ENCODE results near the gene CHD5.

- TF ChIP-seq CTCF (IDR thresholded peaks at IDR 0.05) (no peak), POLR2A (IDR thresholded peaks at IDR 0.05) (no peak)
Measured at GRCh38 chr1:6096243-6097116, 83.6 kb downstream of the CHD5 start.

All from tibial nerve (tissue), 3 donors.